Measurements from ENCODE around the gene SLC1A2.

DNA sequence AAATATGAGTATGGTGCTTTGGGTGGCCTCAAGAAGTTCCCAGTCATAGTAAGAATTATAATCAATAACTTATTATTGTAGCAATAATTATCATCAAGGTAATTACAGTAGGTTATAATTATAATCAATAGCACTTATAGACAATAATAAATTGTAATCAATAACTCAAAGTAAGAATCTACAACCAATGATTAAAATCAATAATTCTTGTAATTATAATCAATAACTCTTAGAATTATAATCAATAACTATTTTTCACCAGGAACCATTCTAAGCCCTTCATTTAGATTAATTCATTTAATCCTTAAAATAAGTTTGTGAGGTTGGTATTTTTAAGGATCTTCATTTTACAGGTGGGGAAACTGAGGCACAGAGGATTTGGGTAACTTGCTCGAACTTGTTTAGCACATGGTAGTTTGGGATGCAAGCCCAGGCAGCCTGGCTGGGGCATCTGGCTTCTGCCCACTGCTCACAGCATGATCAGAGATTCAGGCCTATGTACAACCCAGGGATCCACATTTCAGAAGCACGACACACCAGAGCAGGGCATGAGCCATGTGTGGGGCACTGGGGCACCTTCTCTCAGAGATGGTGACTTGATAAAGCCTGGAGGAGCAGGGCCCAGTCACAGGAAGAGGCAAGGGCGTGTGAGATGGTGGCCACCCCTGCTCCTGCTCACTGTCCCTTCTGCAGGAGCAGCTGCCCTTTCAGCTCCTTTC is 46.6 kb downstream of the SLC1A2 start:
- no peak for TF ChIP-seq CTCF (IDR thresholded peaks at IDR 0.05; ENCODE audit: insufficient read depth, low read length, poor library complexity, severe bottlenecking)
- no peak for TF ChIP-seq EZH2phosphoT487 (conservative IDR thresholded peaks at IDR 0.05; ENCODE audit: low read length)
